ENCODE results near the gene DPP8.

GRCh38 chr15:65494076-65494475, 23.4 kb downstream of the DPP8 start:
- TF ChIP-seq CTCF (conservative IDR thresholded peaks at IDR 0.05 in 1 of 2, IDR thresholded peaks at IDR 0.05 in 1 of 2; ENCODE audit: low read depth in 1 of 2, low read length in 2 of 2): no peak
- TF ChIP-seq EZH2 (IDR thresholded peaks at IDR 0.05; ENCODE audit: low read length, missing control alignments): no peak
